Measurements from ENCODE around the gene ETFDH.

ETFDH gene

GRCh38 chr4:158671915-158672806 is at the start of gene ETFDH:
ETFDH (plus strand) TSS chr4:158672296; CDS start chr4:158672457, 161 bp downstream.
- Mint-ChIP-seq H3K27me3 (ENCODE audit: low read depth, poor library complexity) (no peaks in the 10 kb centered on the region), H3K36me3 (ENCODE audit: low read depth) (peaks cover 15% of the 10 kb centered on the region), H3K27ac (peak within 1 kb of the TSS; percentile 99), H3K9me3 (no peaks in the 10 kb centered on the region), H3K4me1 (peaks cover 38% of the 10 kb centered on the region), H3K4me3 (peak within 1 kb of the TSS; percentile 98)
- TF ChIP-seq, protein P1, sequence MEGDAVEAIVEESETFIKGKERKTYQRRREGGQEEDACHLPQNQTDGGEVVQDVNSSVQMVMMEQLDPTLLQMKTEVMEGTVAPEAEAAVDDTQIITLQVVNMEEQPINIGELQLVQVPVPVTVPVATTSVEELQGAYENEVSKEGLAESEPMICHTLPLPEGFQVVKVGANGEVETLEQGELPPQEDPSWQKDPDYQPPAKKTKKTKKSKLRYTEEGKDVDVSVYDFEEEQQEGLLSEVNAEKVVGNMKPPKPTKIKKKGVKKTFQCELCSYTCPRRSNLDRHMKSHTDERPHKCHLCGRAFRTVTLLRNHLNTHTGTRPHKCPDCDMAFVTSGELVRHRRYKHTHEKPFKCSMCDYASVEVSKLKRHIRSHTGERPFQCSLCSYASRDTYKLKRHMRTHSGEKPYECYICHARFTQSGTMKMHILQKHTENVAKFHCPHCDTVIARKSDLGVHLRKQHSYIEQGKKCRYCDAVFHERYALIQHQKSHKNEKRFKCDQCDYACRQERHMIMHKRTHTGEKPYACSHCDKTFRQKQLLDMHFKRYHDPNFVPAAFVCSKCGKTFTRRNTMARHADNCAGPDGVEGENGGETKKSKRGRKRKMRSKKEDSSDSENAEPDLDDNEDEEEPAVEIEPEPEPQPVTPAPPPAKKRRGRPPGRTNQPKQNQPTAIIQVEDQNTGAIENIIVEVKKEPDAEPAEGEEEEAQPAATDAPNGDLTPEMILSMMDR (IDR thresholded peaks at IDR 0.05) = peak; percentile 47
- DNase-seq = peak; percentile 95

DNA sequence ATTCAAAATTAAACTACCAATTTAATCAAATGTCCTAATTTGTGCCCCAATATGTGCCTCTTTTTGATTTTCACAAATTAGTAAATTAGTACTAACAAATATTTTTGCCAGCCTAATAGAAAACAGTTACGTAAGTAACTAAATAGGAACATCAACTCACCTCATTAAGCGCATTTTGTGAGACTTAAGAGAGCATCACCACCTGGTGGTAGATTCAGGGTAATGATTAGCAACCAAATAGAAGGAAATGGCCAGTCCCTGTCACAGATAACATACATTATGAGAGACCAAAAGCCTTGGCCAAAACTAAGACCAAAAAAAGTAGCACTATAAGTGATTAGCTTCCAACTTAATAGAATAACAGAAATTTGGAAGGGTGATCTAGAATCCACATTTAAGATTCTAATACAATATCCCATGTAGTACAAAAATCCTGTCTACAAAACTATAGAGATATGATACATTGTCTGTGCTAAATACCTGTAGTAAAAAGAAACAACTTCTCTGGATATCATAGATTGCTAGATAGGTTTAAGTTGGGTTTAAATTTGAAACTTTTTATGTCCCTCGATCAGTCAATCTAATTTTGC is 47.1 kb upstream of the ETFDH start:
- DNase-seq = no peak
- Mint-ChIP-seq H3K9me3 (no peaks in the 10 kb centered on the region), H3K36me3 (ENCODE audit: low read depth) (no peaks in the 10 kb centered on the region), H3K27me3 (ENCODE audit: low read depth, poor library complexity) (no peaks in the 10 kb centered on the region), H3K4me1 (no peaks in the 10 kb centered on the region), H3K27ac (no peak overlapping the region), H3K4me3 (no peak overlapping the region)
- TF ChIP-seq, protein P1 (IDR thresholded peaks at IDR 0.05) = peak; percentile 73

- Mint-ChIP-seq H3K4me3 (no peak overlapping the region), H3K36me3 (ENCODE audit: low read depth) (no peaks in the 10 kb centered on the region), H3K4me1 (no peaks in the 10 kb centered on the region), H3K9me3 (no peaks in the 10 kb centered on the region), H3K27ac (no peak overlapping the region), H3K27me3 (ENCODE audit: low read depth, poor library complexity) (no peaks in the 10 kb centered on the region)
- DNase-seq = no peak
- TF ChIP-seq, protein P1 (IDR thresholded peaks at IDR 0.05) = no peak
Observed at GRCh38 chr4:158625544-158625943, 46.6 kb upstream of the ETFDH start.

- TF ChIP-seq, protein P1 (IDR thresholded peaks at IDR 0.05) = no peak
- no peaks in the 10 kb centered on the region for H3K36me3 Mint-ChIP-seq (ENCODE audit: low read depth)
Observed at GRCh38 chr4:158630893-158631292, 41.2 kb upstream of the ETFDH start.

DNA sequence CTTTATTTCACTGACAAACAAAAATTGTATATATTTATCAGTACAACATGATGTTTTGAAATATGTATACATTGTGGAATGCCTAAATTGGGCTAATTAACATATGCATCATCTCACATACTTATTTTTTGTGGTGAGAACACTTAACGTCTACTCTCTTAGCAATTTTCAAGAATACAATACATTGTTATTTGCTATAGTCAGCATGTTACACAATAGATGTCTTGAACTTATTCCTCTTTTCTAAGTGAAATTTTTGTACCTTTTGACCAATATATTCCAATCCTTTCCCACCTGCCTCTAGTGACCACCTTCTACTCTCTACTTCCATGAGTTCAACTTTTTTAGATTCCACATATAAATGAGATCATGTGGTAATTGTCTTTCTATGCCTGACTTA is 35.5 kb upstream of the ETFDH start:
- Mint-ChIP-seq H3K27me3 (ENCODE audit: low read depth, poor library complexity) (peaks cover 4% of the 10 kb centered on the region), H3K9me3 (no peaks in the 10 kb centered on the region), H3K27ac (no peak overlapping the region), H3K4me3 (no peak overlapping the region), H3K4me1 (no peaks in the 10 kb centered on the region), H3K36me3 (ENCODE audit: low read depth) (no peaks in the 10 kb centered on the region)
- no peak for DNase-seq
- TF ChIP-seq, protein P1 (IDR thresholded peaks at IDR 0.05) = no peak

More at GRCh38 chr4:158630893-158631292, 41.2 kb upstream of the ETFDH start:
- Mint-ChIP-seq H3K27me3 (ENCODE audit: low read depth, poor library complexity) (peaks cover 7% of the 10 kb centered on the region), H3K9me3 (no peaks in the 10 kb centered on the region), H3K4me3 (no peak overlapping the region), H3K4me1 (no peaks in the 10 kb centered on the region), H3K27ac (no peak overlapping the region)
- DNase-seq = no peak

Data from nephron progenitor cell (in vitro differentiated cells).